SK-N-MC (cell line): ENCODE data around the gene DERL2.

Experiments
- DNase-seq: peaks from one replicate; pipeline ENCODE4 v3.0.0-alpha.2; 2011; ENCODE audit warnings: low read depth, low spot score
- H3K27ac ChIP-seq: fragments of 200-600 bp; sonication (generic); 2 replicates; pipeline ENCODE4 v1.5.1; 2016; ENCODE audit warnings: mixed run types
- H3K36me3 ChIP-seq: fragments of 200-600 bp; sonication (generic); 2 replicates; pipeline ENCODE4 v1.6.1; 2017; ENCODE audit warnings: antibody characterized with exemption, low read length, mixed read lengths; ENCODE audit not compliant: insufficient read depth
- H3K4me3 ChIP-seq: fragments of 200-600 bp; sonication (generic); 2 replicates; pipeline ENCODE4 v1.5.1; 2016
- H3K9ac ChIP-seq: fragments of 200-600 bp; sonication (generic); 2 replicates; pipeline ENCODE4 v1.8.0; 2017; ENCODE audit warnings: mixed run types, mixed read lengths; ENCODE audit not compliant: insufficient read length
- H3K9me3 ChIP-seq: fragments of 200-600 bp; sonication (generic); 2 replicates; pipeline ENCODE4 v1.6.1; 2017; ENCODE audit warnings: low read depth, mild to moderate bottlenecking, antibody characterized with exemption, low read length, moderate library complexity, mixed read lengths
- EZH2 ChIP-seq: fragments of 200-600 bp; sonication (generic); IDR thresholded peaks from one replicate; pipeline ENCODE4 v1.6.1; 2017; ENCODE audit warnings: antibody characterized with exemption
- FOXP2 ChIP-seq: optimal IDR thresholded peaks from 2 replicates; pipeline ENCODE3; 2011; ENCODE audit warnings: mild to moderate bottlenecking, moderate library complexity; ENCODE audit not compliant: insufficient read depth; ENCODE audit errors: extremely low read length, control extremely low read depth
- POLR2AphosphoS5 ChIP-seq: IDR thresholded peaks from 2 replicates; pipeline ENCODE4 v1.6.1; 2012; ENCODE audit warnings: mild to moderate bottlenecking, low read depth, low read length, borderline replicate concordance

The DERL2 gene

GRCh38 chr17:5506307-5506706 is 20.3 kb upstream of the DERL2 start:
- H3K9ac ChIP-seq: no peak overlapping the region
- TF ChIP-seq EZH2: no peak
- no peak for DNase-seq
- no peak overlapping the region for H3K27ac ChIP-seq
- no peaks in the 10 kb centered on the region for H3K9me3 ChIP-seq
- H3K4me3 ChIP-seq: no peak overlapping the region
- no peaks in the 10 kb centered on the region for H3K36me3 ChIP-seq

GRCh38 chr17:5502552-5502951 is 16.6 kb upstream of the DERL2 start:
- no peak overlapping the region for H3K9ac ChIP-seq
- TF ChIP-seq POLR2AphosphoS5 (no peak), FOXP2 (no peak), EZH2 (no peak)
- no peak for DNase-seq
- no peak overlapping the region for H3K4me3 ChIP-seq
- H3K27ac ChIP-seq: peak overlapping the region; percentile 97; the same call in 1 of the 2 replicates
- no peaks in the 10 kb centered on the region for H3K36me3 ChIP-seq
- no peaks in the 10 kb centered on the region for H3K9me3 ChIP-seq

GRCh38 chr17:5501685-5502084 is 15.7 kb upstream of the DERL2 start:
- no peak for TF ChIP-seq FOXP2
- no peak for TF ChIP-seq POLR2AphosphoS5
- TF ChIP-seq EZH2: no peak
- H3K9me3 ChIP-seq: no peaks in the 10 kb centered on the region
- H3K9ac ChIP-seq: peak overlapping the region; percentile 60
- H3K36me3 ChIP-seq: no peaks in the 10 kb centered on the region
- peak overlapping the region; percentile 94 for H3K4me3 ChIP-seq
- peak overlapping the region; percentile 97 for H3K27ac ChIP-seq
- DNase-seq: no peak

GRCh38 chr17:5500589-5501391 is 14.8 kb upstream of the DERL2 start:
- H3K9ac ChIP-seq: peak overlapping the region; percentile 70
- no peaks in the 10 kb centered on the region for H3K9me3 ChIP-seq
- TF ChIP-seq FOXP2 (peak; percentile 65), POLR2AphosphoS5 (peak; percentile 76; the same call in 1 of the 2 replicates), EZH2 (no peak)
- no peaks in the 10 kb centered on the region for H3K36me3 ChIP-seq
- peak overlapping the region; percentile 94 for H3K4me3 ChIP-seq
- peak; percentile 86 for DNase-seq
- peak overlapping the region; percentile 97 for H3K27ac ChIP-seq

GRCh38 chr17:5500247-5500588 is 14.2 kb upstream of the DERL2 start:
- peak overlapping the region; percentile 70 for H3K9ac ChIP-seq
- peak overlapping the region; percentile 94 for H3K4me3 ChIP-seq
- no peak for DNase-seq
- H3K36me3 ChIP-seq: no peaks in the 10 kb centered on the region
- H3K27ac ChIP-seq: peak overlapping the region; percentile 89
- TF ChIP-seq POLR2AphosphoS5 (no peak), EZH2 (no peak), FOXP2 (no peak)
- H3K9me3 ChIP-seq: no peaks in the 10 kb centered on the region

- TF ChIP-seq FOXP2 (no peak), EZH2 (no peak), POLR2AphosphoS5 (no peak)
- no peak overlapping the region for H3K27ac ChIP-seq
- H3K9me3 ChIP-seq: peaks cover under 1% of the 10 kb centered on the region; the same call in 1 of the 2 replicates
- H3K36me3 ChIP-seq: no peaks in the 10 kb centered on the region
- H3K9ac ChIP-seq: peak overlapping the region; percentile 70
- no peak for DNase-seq
- H3K4me3 ChIP-seq: peak overlapping the region; percentile 94
These were observed 13.7 kb upstream of the DERL2 start for GRCh38 chr17:5499476-5500231.

GRCh38 chr17:5492970-5493369 is 7.0 kb upstream of the DERL2 start:
- H3K36me3 ChIP-seq: peaks cover 30% of the 10 kb centered on the region
- no peak for DNase-seq
- peaks cover 13% of the 10 kb centered on the region; the same call in 1 of the 2 replicates for H3K9me3 ChIP-seq
- TF ChIP-seq EZH2 (no peak), POLR2AphosphoS5 (no peak), FOXP2 (no peak)
- no peak overlapping the region for H3K4me3 ChIP-seq
- H3K9ac ChIP-seq: no peak overlapping the region
- H3K27ac ChIP-seq: no peak overlapping the region

- peaks cover 51% of the 10 kb centered on the region for H3K36me3 ChIP-seq
These were observed 2.8 kb upstream of the DERL2 start for GRCh38 chr17:5488752-5489151.

More at GRCh38 chr17:5488752-5489151, 2.8 kb upstream of the DERL2 start:
- DNase-seq: no peak
- H3K9ac ChIP-seq: no peak overlapping the region
- no peak for TF ChIP-seq POLR2AphosphoS5
- no peak for TF ChIP-seq EZH2
- TF ChIP-seq FOXP2: no peak
- H3K4me3 ChIP-seq: no peak overlapping the region
- peaks cover 10% of the 10 kb centered on the region; the same call in 1 of the 2 replicates for H3K9me3 ChIP-seq
- H3K27ac ChIP-seq: no peak overlapping the region
